HG03139 (cell line): ENCODE measurements around the gene TCAIM.

Source experiments
- ATAC-seq: cut with Tn5 transposase; IDR thresholded peaks from one replicate; pipeline ENCODE4 v1.9.1; 2021; ENCODE audit not compliant: unreplicated experiment

TCAIM gene, protein sequence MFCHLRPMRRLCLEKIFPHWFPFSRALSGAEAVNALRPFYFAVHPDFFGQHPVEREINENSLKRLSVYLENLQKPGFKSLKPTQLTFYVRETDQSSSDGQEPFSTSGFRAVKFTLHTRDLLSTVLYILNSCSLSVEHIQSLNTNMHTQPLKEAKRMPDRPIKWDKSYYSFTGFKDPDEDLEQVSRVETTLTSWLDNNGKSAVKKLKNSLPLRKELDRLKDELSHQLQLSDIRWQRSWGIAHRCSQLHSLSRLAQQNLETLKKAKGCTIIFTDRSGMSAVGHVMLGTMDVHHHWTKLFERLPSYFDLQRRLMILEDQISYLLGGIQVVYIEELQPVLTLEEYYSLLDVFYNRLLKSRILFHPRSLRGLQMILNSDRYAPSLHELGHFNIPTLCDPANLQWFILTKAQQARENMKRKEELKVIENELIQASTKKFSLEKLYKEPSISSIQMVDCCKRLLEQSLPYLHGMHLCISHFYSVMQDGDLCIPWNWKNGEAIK

GRCh38 chr3:44338010-44338827 lies at the start of gene TCAIM:
TCAIM (plus strand) TSS chr3:44338766; CDS start chr3:44354783, 16,017 bp downstream.
- ATAC-seq: peak; percentile 88

DNA sequence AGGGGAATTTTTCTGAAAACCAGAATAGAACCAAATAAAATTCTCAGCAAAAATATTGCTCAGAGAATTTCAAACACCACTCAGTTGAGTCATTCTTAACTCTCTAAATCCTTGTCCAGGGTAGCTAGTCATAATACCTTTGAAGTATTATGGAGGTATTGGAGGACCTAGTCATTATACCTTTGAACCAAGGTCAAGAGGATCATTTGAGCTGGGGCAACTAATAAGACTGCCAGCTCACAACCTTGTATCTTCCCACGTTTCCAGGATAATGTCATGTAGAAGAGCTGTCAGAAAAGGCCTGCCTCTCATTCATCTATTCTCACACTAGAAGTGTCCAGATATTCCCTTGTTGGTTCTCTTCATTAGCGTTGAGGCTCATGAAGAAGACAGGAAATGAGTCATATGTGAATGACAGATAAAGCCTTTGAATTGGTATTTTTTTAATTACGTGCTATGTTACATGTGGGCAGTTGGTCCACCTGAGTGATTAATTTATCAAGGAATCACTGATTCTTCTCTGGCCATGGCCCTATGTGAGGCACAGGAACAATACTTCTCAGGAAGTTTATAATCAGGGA lies 48.6 kb upstream of the TCAIM start:
- ATAC-seq: no peak

- ATAC-seq: no peak
Observed at GRCh38 chr3:44292276-44292675, 46.3 kb upstream of the TCAIM start.

- ATAC-seq: no peak
Observed at GRCh38 chr3:44292947-44293346, 45.6 kb upstream of the TCAIM start.

DNA sequence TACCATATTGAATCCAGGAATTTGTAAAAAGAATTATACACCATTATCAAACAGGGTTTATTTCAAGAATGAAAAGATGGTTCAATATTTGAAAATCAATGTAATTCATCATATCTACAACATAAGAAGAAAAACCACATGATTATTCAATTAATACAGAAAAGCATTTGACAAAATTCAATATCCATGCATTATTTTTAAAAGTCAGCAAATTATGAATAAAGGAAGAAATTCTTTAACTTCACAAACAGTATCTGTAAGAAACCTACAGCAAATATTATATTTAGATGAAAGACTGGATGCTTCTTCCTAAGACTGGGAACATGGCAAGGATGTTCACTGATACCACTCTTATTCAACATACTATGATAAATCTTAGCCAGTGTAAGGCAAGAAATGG lies 41.3 kb upstream of the TCAIM start:
- no peak for ATAC-seq

GRCh38 chr3:44301746-44302145 lies 36.8 kb upstream of the TCAIM start:
- no peak for ATAC-seq

DNA sequence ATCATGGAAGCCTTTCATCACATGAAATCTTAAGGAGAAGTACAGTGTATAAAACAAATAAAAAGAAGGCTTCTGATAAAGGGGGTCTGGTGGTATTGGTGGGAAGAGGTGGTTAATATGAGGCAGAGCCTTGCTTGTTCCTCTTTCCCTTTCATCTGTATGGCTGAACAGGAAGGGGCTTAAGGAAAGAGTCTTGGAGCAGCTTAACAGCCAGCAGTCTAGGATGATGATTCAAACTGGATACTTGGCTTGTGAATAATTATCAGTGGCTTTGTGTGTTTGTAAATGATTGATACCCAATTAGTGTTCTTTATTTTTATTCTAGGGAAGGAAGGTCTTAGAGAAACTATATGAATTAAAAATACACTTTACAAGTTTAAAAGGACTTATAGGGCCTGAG lies 29.1 kb upstream of the TCAIM start:
- no peak for ATAC-seq

GRCh38 chr3:44318891-44319311 lies 19.7 kb upstream of the TCAIM start:
- ATAC-seq: no peak

- no peak for ATAC-seq
Observed at GRCh38 chr3:44321335-44321734, 17.2 kb upstream of the TCAIM start.

GRCh38 chr3:44323341-44323955 lies 15.1 kb upstream of the TCAIM start:
- ATAC-seq: no peak

- ATAC-seq: no peak
Observed at GRCh38 chr3:44324584-44324983, 14.0 kb upstream of the TCAIM start.

DNA sequence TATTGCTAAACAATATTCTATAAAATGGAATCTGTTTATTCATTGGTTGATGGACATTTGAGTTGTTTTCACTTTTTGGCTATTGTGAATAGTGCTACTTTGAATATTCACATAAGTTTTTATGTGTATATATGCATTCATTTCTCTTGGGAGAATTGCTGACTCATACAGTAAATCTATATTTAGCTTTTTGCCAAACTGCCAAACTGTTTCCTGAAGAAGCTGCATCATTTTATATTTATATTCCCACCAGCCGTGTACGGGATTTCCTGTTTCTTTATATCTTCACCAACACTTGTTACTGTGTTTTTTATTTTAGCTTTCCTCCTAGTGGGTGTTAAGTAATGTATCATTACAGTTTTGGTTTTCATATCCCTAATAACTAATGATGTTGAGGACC lies 12.5 kb upstream of the TCAIM start:
- ATAC-seq: no peak

- no peak for ATAC-seq
Observed at GRCh38 chr3:44326515-44326914, 12.1 kb upstream of the TCAIM start.

DNA sequence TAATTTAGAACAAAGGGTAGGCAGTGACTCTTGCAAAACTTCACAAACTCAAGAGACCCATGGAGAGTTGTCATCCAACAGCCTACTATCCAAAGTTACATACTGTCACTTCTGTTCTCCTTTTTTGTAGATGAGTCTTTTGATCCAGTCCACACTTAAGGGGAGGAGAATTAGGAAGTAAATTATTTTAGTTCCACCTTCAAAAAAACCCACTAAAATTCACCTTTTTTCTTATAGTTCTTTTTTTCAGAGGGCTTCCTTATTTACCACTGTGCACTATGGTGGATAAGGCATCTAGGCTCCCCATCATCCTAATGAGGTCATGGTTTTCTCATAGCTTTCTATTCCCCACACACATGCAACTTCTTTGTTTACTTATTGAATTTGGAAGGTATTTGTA lies 8.6 kb upstream of the TCAIM start:
- ATAC-seq: no peak

- no peak for ATAC-seq
Observed at GRCh38 chr3:44330444-44330843, 8.1 kb upstream of the TCAIM start.

DNA sequence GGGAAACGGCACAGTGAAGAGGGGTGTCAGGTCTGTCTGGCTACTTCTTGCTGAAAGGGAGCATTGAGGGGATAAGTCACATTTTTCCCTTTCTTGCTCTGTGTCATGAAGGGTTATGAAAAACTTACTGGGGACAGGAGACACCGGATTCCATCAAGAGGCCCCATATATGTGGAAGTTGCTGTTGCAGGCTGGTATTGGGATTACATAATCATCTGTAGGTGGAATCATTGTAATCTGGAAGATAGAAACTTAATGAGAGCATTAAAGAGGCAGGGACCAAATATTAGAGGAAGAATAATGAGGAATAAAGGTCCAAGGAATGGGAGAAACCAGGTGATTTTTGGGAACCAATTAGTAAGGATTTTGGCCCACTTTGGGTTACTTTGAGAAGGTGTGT lies 4.2 kb upstream of the TCAIM start:
- ATAC-seq: no peak

DNA sequence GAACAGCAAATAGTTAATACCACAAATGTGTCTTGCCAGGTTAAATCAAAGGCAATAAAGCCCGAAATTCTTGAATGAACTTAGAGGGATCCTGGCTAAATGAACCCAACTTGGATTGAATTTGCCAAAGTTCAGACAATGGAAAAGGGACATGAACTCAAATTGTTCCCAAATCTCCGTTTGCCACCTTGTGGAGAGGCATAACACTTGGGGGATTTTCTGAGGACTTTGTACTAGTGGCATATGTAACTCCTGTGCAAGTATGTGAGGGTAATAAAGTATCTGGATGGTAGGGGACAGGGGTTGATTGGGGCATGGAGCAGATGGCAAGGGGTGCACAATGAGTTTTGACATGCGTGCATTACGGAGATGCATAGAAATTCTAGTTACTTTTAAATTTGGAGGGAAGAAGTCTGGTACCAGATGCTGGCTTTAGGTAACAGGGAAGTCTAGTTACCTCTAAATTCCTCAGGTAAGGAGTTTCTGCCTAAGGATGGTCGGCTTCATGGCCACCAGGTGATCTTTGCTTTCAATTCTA lies 1.2 kb upstream of the TCAIM start:
- no peak for ATAC-seq

DNA sequence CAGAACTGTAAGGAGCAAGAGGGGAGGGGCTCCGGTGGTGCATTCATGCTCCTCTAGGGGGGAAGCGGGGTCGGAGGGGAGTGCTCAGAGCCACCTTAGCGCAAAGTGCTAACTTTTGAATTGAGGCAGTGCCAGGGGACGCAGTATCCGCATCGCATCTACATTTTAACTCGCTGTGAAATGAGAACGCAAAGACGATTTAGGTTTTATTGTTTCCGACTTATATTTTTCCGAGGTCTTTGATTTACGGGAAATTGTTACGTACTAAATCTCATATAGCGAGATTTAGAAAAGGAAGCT lies 212 bp downstream of the TCAIM start:
- ATAC-seq: no peak

- no peak for ATAC-seq
Observed at GRCh38 chr3:44339181-44340057, 853 bp downstream of the TCAIM start.

- ATAC-seq: no peak
Observed at GRCh38 chr3:44340058-44340395, 1.5 kb downstream of the TCAIM start.
